Inflammatory macrophage (primary cell): ENCODE measurements around the gene ADGRG1.
A peak's percentile ranks its signal among the peaks of the same experiment; 100 is the strongest.

Experiments
- DNase-seq, 2 donors: peaks; one replicate each; pipeline ENCODE4 v3.0.0-alpha.2; 2020 to 2022

Gene ADGRG1

GRCh38 chr16:57683636-57684545 is 55.5 kb downstream of the ADGRG1 start:
- no peak for DNase-seq

- DNase-seq, result no peak
These were observed 56.4 kb downstream of the ADGRG1 start for GRCh38 chr16:57684626-57685358.

GRCh38 chr16:57685633-57686032 is 57.2 kb downstream of the ADGRG1 start:
- no peak for DNase-seq

GRCh38 chr16:57686577-57686976 is 58.1 kb downstream of the ADGRG1 start:
- no peak for DNase-seq

- no peak for DNase-seq
These were observed 59.0 kb downstream of the ADGRG1 start for GRCh38 chr16:57687363-57687929.

GRCh38 chr16:57688487-57688986 is 60.1 kb downstream of the ADGRG1 start:
- no peak for DNase-seq

- no peak for DNase-seq
These were observed 60.7 kb downstream of the ADGRG1 start for GRCh38 chr16:57688987-57689761.

GRCh38 chr16:57689762-57690558 is 61.5 kb downstream of the ADGRG1 start:
- peak; percentile 53 to 62 for DNase-seq

- DNase-seq, result peak in 1 of 2 donors; percentile 28
These were observed 62.5 kb downstream of the ADGRG1 start for GRCh38 chr16:57690782-57691471.

- DNase-seq, result no peak
These were observed 64.2 kb downstream of the ADGRG1 start for GRCh38 chr16:57692636-57693035.

GRCh38 chr16:57693550-57693949 is 65.1 kb downstream of the ADGRG1 start:
- no peak for DNase-seq

GRCh38 chr16:57694231-57694724 is 65.8 kb downstream of the ADGRG1 start:
- no peak for DNase-seq

GRCh38 chr16:57694725-57695679 is 66.6 kb downstream of the ADGRG1 start, which contains the start of gene DRC7:
Gene DRC7 (plus strand): TSS chr16:57694806. CDS start chr16:57697950, 3,144 bp downstream.
- peak; percentile 67 to 75 for DNase-seq

GRCh38 chr16:57695680-57696069 is 67.2 kb downstream of the ADGRG1 start:
- no peak for DNase-seq

GRCh38 chr16:57696240-57696639 is 67.8 kb downstream of the ADGRG1 start:
- no peak for DNase-seq

GRCh38 chr16:57697896-57698537 is 69.6 kb downstream of the ADGRG1 start:
- DNase-seq, result no peak

- DNase-seq, result no peak
These were observed 70.5 kb downstream of the ADGRG1 start for GRCh38 chr16:57698812-57699405.

GRCh38 chr16:57699481-57699880 is 71.1 kb downstream of the ADGRG1 start:
- DNase-seq, result no peak
